GM23338 (cell line): ENCODE measurements around the gene ROBO3. TPM values are rescaled to one million over a fixed set of nuclear protein-coding genes. Genes with fewer than 3 reads are reported as not detected.

ENCODE experiments used
- ATAC-seq: fragments of 200-7000 bp; cut with Tn5 transposase; 3 replicates; pipeline ENCODE4 v1.9.1; 2020
- DNase-seq: peaks from one replicate; pipeline ENCODE4 v3.0.0-alpha.2; 2015; ENCODE audit warnings: low spot score
- H2AFZ ChIP-seq: fragments of 200-600 bp; sonication (generic); 2 replicates; pipeline ENCODE4 v1.8.0; 2016; ENCODE audit warnings: antibody characterized with exemption, mild to moderate bottlenecking, moderate library complexity
- H3F3A ChIP-seq: fragments of 200-600 bp; sonication (generic); replicated peaks from 2 replicates; pipeline ENCODE4 v1.8.0; 2017; ENCODE audit warnings: antibody characterized with exemption, mixed run types, low read depth
- H3K27ac ChIP-seq: fragments of 200-600 bp; sonication (generic); 2 replicates; pipeline ENCODE4 v1.6.1; 2016; ENCODE audit warnings: low read depth
- H3K27me3 ChIP-seq: fragments of 200-600 bp; sonication (generic); 2 replicates; pipeline ENCODE4 v1.8.0; 2016; ENCODE audit warnings: mild to moderate bottlenecking, mixed run types, moderate library complexity; ENCODE audit not compliant: insufficient read depth
- H3K36me3 ChIP-seq: fragments of 200-600 bp; sonication (generic); 2 replicates; pipeline ENCODE4 v1.8.0; 2016; ENCODE audit warnings: mild to moderate bottlenecking; ENCODE audit not compliant: insufficient read depth
- H3K4me1 ChIP-seq: fragments of 200-600 bp; sonication (generic); 2 replicates; pipeline ENCODE4 v1.8.0; 2016; ENCODE audit warnings: mild to moderate bottlenecking, moderate library complexity; ENCODE audit not compliant: insufficient read depth
- H3K4me2 ChIP-seq: fragments of 200-600 bp; sonication (generic); 2 replicates; pipeline ENCODE4 v1.7.1; 2017; ENCODE audit warnings: mixed run types
- H3K4me3 ChIP-seq: fragments of 200-600 bp; sonication (generic); 2 replicates; pipeline ENCODE4 v1.6.1; 2016; ENCODE audit warnings: mixed run types
- H3K79me2 ChIP-seq: fragments of 200-600 bp; sonication (generic); replicated peaks from 2 replicates; pipeline ENCODE4 v1.8.0; 2017; ENCODE audit warnings: mild to moderate bottlenecking; ENCODE audit not compliant: insufficient read depth
- H3K9me2 ChIP-seq: fragments of 200-600 bp; sonication (generic); 2 replicates; pipeline ENCODE4 v1.8.0; 2017; ENCODE audit not compliant: insufficient read depth
- H4K20me1 ChIP-seq: fragments of 200-600 bp; sonication (generic); replicated peaks from 2 replicates; pipeline ENCODE4 v1.8.0; 2017; ENCODE audit warnings: mild to moderate bottlenecking; ENCODE audit not compliant: insufficient read depth
- H3K27ac Mint-ChIP-seq: 2 replicates; pipeline ENCODE4 v1.8.0; 2020; ENCODE audit warnings: inconsistent platforms, mild to moderate bottlenecking, moderate library complexity, mixed read lengths
- H3K27me3 Mint-ChIP-seq: 3 replicates; pipeline ENCODE4 v1.8.0; 2022; ENCODE audit warnings: low read depth, mild to moderate bottlenecking, moderate library complexity, mixed read lengths, inconsistent platforms; ENCODE audit not compliant: insufficient read depth, poor library complexity
- H3K36me3 Mint-ChIP-seq: 3 replicates; pipeline ENCODE4 v1.8.0; 2021; ENCODE audit warnings: low read depth, mild to moderate bottlenecking, inconsistent platforms, moderate library complexity, mixed read lengths
- H3K4me1 Mint-ChIP-seq: 3 replicates; pipeline ENCODE4 v1.8.0; 2020; ENCODE audit warnings: mild to moderate bottlenecking, inconsistent platforms, mixed read lengths
- H3K4me3 Mint-ChIP-seq: 3 replicates; pipeline ENCODE4 v1.8.0; 2021; ENCODE audit warnings: moderate library complexity, mild to moderate bottlenecking, inconsistent platforms, mixed read lengths
- H3K9me3 Mint-ChIP-seq: 3 replicates; pipeline ENCODE4 v1.8.0; 2020; ENCODE audit warnings: moderate library complexity, mild to moderate bottlenecking, inconsistent platforms, mixed read lengths
- CREB1 ChIP-seq: fragments of 250-450 bp; sonication (Bioruptor Pico); IDR thresholded peaks from 2 replicates; pipeline ENCODE4 v1.5.0; 2020; ENCODE audit warnings: low read depth, mild to moderate bottlenecking, moderate library complexity
- CTCF ChIP-seq, 2 experiments: fragments of 200-600 bp in 1 of 2; sonication (generic) in 1 of 2; conservative IDR thresholded peaks; 2 replicates each; pipeline versions ENCODE4 v1.5.1 to v1.6.1; 2016 to 2017; ENCODE audit warnings: antibody characterized with exemption in 2 of 2, low read depth in 2 of 2, mild to moderate bottlenecking in 2 of 2, moderate library complexity in 1 of 2
- ETS1 ChIP-seq: IDR thresholded peaks from 2 replicates; pipeline ENCODE4 v1.6.1; 2016; ENCODE audit warnings: antibody characterized with exemption
- EZH2 ChIP-seq: fragments of 200-600 bp; sonication (generic); IDR thresholded peaks from one replicate; pipeline ENCODE4 v1.8.0; 2017; ENCODE audit warnings: antibody characterized with exemption, mild to moderate bottlenecking, low read depth; ENCODE audit not compliant: unreplicated experiment
- EZH2phosphoT487 ChIP-seq: fragments of 200-600 bp; sonication (generic); IDR thresholded peaks from one replicate; pipeline ENCODE4 v1.8.1; 2018; ENCODE audit warnings: antibody characterized with exemption; ENCODE audit not compliant: unreplicated experiment
- JUNB ChIP-seq: IDR thresholded peaks from one replicate; pipeline ENCODE4 v1.6.1; 2016; ENCODE audit warnings: antibody characterized with exemption; ENCODE audit not compliant: unreplicated experiment
- NANOG ChIP-seq: IDR thresholded peaks from 2 replicates; pipeline ENCODE4 v1.6.1; 2016; ENCODE audit warnings: antibody characterized with exemption, borderline replicate concordance
- POLR2AphosphoS5 ChIP-seq: IDR thresholded peaks from 2 replicates; pipeline ENCODE4 v1.6.1; 2016; ENCODE audit warnings: antibody characterized with exemption, low read depth
- REST ChIP-seq: IDR thresholded peaks from one replicate; pipeline ENCODE4 v1.6.1; 2018; ENCODE audit warnings: antibody characterized with exemption; ENCODE audit not compliant: unreplicated experiment
- STAT1 ChIP-seq: IDR thresholded peaks from one replicate; pipeline ENCODE4 v1.6.1; 2016; ENCODE audit warnings: antibody characterized with exemption; ENCODE audit not compliant: unreplicated experiment
- ZNF114 ChIP-seq: fragments of 250-450 bp; sonication (Bioruptor Pico); IDR thresholded peaks from 2 replicates; pipeline ENCODE4 v1.5.0; 2020; ENCODE audit warnings: mild to moderate bottlenecking, moderate library complexity
- ZNF331 ChIP-seq: fragments of 250-450 bp; sonication (Bioruptor Pico); IDR thresholded peaks from 2 replicates; pipeline ENCODE4 v1.5.0; 2020; ENCODE audit warnings: low read depth, mild to moderate bottlenecking, moderate library complexity
- ZNF462 ChIP-seq: fragments of 250-450 bp; sonication (Bioruptor Pico); IDR thresholded peaks from 2 replicates; pipeline ENCODE4 v1.5.0; 2020; ENCODE audit warnings: mild to moderate bottlenecking, moderate library complexity
- polyA plus RNA-seq: library from polyadenylated mRNA; unstranded; fragments of >200 nt; fragmentation: Nextera tagmentation; extraction: Ambion mirVana; gene quantifications from 2 replicates; pipeline ENCODE4 v1.2.1, GENCODE V29; 2016
- total RNA-seq: library from RNA; depleted of rRNA; stranded (reverse); fragments of >200 nt; shearing (Covaris generic); gene quantifications from 2 replicates; pipeline ENCODE4 v1.2.3, GENCODE V29; 2014

ROBO3 gene
- total and polyA plus RNA-seq, 2 experiments from 2014 or later: 17.0 to 21.4 TPM

- H3K4me2 ChIP-seq: peak overlapping the region; percentile 82
- H3K4me1 ChIP-seq: peaks cover 13% of the 10 kb centered on the region; the same call in 1 of the 2 replicates
- H4K20me1 ChIP-seq: no peaks in the 10 kb centered on the region
- H3K27ac ChIP-seq: no peak overlapping the region
- H3F3A ChIP-seq: no peaks in the 10 kb centered on the region
- H2AFZ ChIP-seq: peak overlapping the region; percentile 94
- DNase-seq: no peak
- peak overlapping the region; percentile 79 for H3K4me3 ChIP-seq
- no peaks in the 10 kb centered on the region for H3K9me3 Mint-ChIP-seq
- peak overlapping the region; percentile 88 for H3K4me3 Mint-ChIP-seq
- no peaks in the 10 kb centered on the region for H3K79me2 ChIP-seq
- peaks cover 70% of the 10 kb centered on the region for H3K27me3 ChIP-seq
- H3K36me3 ChIP-seq: no peaks in the 10 kb centered on the region
- no peak for TF ChIP-seq JUNB
- TF ChIP-seq EZH2phosphoT487: no peak
- no peak for TF ChIP-seq EZH2
- no peak for TF ChIP-seq ZNF462 (CRISPR knock-in tag)
- TF ChIP-seq ZNF331 (CRISPR knock-in tag): no peak
- TF ChIP-seq CTCF (conservative IDR thresholded peaks at IDR 0.05; ENCODE audit: low read depth in 2 of 2): no peak
- TF ChIP-seq POLR2AphosphoS5: no peak
- no peak for TF ChIP-seq STAT1
- no peak for TF ChIP-seq ETS1
- no peak for TF ChIP-seq CREB1 (CRISPR knock-in tag)
- no peak for TF ChIP-seq ZNF114 (CRISPR knock-in tag)
- no peak for TF ChIP-seq REST
- TF ChIP-seq NANOG: no peak
- H3K27ac Mint-ChIP-seq: no peak overlapping the region
- no peak for ATAC-seq
- H3K36me3 Mint-ChIP-seq: no peaks in the 10 kb centered on the region
- H3K9me2 ChIP-seq: no peaks in the 10 kb centered on the region
- H3K4me1 Mint-ChIP-seq: peaks cover 31% of the 10 kb centered on the region
- peaks cover 68% of the 10 kb centered on the region for H3K27me3 Mint-ChIP-seq
Measured at GRCh38 chr11:124875401-124875800, 10.2 kb downstream of the ROBO3 start.
